Stimulated activated CD4-positive, alpha-beta T cell treated with anti-CD3 and anti-CD28 coated beads, TNF-alpha, amount 100 ng/mL, for 4 hours (primary cell): ENCODE results near the gene GBGT1.
A peak's percentile ranks its signal among the peaks of the same experiment; 100 is the strongest.

Experiments
- DNase-seq, 3 experiments: peaks; one replicate each; pipeline ENCODE4 v3.0.0-alpha.2; 2020; ENCODE audit warnings: low read depth in 3 of 3

GBGT1 gene

DNA sequence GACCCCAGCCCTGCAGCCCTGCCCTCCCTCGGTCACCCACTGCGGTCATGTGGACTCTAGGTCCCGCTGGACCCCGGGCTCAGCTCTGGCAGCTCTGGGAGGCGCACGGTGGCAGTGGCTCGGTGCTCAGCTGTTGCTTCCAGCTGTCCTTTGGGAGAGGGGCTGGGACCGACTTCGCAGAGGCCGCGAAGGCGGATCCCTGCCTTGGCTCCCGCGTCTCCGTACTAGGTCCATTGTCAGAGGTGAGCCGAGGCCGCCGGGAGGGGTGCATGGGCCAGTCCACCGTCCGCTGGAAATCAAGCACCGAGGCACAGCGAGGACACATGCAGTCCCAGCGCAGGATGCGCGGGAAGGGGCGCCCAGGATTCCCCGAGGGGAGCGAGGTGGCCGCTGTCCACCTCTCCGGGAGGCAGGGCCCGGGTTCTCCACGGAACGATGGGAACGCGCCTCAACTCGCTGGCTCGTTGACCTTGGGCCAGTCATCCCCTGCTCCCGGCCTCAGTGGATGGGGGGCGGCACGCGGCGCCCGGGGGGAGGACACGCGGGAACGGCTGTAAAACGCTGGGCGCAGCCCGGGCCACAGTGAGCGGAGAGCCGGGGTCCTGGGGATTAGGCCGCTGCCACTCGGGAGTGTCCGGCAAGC is 732 bp downstream of the GBGT1 start:
- no peak for DNase-seq

DNA sequence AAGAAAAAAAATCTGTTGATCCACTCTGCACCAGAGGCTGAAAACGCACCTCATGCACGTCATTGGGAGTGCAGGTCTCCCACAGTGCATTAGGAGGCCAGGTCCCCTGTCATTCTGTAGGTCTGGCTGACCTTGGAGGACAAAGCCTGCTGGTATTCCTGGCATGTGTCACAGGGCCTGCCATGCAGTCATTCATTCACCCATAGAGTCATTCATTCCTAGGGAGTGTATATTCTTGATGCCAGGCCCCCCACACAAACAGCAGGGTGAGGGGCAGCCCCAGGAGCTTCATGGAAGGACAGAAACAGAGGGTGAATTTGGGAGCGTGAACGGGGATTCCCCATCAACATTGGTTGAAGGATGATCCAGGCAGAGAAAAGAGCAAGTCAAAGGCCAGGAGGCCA is 2.2 kb downstream of the GBGT1 start:
- no peak for DNase-seq

DNA sequence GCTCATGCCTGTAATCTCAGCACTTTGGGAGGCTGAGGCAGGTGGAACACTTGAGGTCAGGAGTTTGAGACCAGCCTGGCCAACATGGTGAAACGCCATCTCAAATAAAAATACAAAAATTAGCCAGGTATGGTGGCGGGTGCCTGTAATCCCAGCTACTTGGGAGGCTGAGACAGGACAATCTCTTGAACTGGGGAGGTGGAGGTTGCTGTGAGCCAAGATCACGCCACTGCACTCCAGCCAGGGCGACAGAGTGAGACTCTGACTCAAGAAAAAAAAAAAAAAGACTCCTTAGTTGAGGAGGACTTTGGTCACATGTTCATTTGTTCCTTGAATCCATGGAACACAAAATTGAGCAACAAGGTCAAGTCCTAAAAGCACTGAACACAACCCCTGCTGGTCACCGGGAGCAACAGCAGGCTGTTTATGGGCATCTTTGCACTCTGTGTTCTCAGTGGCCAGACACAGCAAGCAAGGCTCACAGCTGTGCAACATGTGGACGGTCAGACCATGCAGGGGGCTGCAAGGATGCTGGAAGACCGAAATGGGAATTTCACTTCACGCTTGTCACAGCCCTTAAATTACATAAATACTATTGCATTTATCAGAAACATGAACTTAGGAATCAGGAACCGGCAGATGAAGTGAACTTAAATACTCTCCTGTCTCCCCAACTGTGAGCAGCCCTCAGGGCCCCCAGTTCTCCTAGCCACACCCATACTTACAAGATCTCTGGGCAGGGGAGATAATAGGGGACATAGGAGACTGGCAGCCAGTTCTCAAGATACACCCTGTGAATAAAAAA is 2.8 kb downstream of the GBGT1 start:
- DNase-seq: no peak

DNA sequence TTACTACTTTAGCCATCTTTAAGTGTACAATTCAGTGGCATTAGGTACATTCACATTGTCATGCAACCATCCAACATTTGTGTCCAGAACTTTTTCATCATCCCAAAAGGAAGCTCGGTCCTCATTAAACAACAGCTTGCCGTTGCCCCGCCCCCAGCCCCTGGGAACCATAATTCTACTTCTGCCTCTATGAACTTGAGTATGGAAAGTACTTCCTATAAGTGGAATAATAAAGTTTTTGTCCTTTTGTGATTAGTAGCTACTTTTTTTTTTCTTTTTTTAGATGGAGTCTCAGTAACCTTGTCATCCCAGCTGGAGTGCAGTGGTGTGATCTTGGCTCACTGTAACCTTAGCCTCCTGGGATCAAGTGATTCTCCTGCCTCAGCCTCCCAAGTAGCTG is 5.0 kb downstream of the GBGT1 start:
- DNase-seq: no peak

DNA sequence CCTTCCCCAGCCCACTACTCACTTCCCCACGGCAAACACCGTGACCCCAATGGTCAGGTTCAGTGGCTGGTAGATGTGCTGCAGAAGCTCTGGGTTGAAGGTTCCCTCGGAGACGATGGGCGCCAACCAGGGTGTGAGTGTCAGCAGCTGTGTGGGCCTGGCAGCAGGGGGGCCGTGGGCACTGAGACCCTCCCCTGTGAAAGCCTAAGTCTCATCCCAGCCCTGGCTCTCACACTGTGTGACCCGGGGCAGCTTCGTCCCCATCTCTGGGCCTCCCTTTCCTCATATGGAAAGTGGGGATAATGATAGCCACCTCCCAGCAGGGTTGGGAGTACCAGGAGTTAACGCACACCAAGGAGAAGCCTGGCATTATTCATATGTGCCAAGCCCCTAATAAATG is 8.6 kb downstream of the GBGT1 start:
- DNase-seq: no peak

DNA sequence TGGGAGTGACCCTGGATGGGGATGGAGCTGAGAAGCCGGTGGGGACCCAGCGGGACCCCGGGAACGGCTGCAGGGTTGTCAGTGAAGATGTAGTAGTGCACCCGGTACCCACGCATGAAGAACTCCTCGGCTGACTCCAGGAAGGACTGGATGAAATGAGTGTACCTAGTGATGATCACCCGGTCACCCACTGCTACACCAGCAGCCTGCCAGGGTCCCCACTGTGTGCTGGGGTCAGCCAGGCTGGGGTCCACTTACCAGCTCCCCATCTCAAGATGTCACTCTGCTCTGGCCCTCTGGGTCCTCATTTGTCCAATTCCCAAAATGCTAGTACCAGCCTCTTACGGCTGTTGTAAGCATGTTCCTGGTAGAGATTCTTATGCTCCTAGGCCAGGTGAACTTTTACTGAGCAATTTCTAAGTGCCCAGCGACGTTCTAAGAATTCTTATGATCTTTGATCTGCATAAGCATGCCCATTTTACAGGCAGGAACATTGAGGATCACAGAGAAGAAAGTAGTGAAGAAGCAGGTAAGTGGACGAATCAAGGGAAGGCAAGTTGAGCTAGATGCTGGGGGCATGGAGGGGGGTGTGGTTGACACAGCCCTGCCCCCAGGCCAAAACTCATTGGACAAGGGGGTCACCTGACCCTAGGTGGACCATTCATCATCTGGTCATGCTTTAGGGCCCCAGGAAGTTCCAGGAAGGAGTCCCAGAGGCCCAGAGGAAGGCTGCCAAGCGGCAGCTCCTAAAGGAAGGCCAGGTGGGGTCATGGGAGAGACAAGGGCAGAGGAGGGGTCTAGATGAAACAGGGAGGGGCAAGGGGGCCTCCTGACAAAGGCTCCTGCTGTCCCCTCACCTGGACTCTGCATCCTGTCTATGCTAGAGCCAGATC is 9.4 kb downstream of the GBGT1 start:
- no peak for DNase-seq

DNA sequence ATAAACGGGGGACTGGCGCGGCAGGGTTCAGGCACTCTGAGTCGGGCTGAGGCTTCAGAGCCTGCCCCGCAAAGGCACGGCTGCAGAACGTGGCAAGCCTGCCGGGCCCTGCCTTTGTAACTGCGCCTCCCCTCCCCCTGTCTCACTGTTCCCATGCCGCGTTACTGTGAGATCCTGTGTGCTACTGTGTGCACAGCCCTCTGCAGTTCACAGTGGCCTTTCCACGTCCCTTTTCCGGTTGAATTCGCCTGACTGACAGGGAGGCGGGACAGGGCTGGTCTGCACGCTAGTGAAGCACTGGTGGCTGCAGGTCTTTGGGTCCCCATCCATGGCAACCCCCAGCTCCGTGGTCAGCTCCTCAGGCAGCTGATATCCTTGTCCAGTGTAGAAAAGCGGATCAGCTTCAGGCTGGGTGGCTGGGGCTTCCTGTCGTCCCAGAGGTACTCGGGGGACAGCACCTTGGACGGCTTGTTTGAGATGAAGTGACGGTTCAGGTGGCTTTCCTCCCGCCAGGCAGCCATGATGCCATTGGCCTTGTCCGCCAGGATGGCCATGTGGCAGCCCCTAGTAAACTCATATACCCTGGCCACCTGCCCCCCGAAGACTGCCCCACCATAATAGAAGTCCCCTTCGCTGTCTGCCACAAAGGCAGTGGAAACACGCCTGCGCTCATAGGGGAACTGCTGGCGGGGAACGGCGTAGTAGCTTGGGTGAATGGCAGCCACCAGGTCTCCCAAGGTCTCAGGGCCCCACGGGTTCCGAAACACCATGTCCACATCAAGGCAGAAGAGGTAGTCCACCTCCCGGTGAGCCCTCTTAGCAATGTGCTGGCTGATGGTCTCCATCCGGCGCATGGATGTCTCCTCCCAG is 10.3 kb downstream of the GBGT1 start:
- no peak for DNase-seq

DNA sequence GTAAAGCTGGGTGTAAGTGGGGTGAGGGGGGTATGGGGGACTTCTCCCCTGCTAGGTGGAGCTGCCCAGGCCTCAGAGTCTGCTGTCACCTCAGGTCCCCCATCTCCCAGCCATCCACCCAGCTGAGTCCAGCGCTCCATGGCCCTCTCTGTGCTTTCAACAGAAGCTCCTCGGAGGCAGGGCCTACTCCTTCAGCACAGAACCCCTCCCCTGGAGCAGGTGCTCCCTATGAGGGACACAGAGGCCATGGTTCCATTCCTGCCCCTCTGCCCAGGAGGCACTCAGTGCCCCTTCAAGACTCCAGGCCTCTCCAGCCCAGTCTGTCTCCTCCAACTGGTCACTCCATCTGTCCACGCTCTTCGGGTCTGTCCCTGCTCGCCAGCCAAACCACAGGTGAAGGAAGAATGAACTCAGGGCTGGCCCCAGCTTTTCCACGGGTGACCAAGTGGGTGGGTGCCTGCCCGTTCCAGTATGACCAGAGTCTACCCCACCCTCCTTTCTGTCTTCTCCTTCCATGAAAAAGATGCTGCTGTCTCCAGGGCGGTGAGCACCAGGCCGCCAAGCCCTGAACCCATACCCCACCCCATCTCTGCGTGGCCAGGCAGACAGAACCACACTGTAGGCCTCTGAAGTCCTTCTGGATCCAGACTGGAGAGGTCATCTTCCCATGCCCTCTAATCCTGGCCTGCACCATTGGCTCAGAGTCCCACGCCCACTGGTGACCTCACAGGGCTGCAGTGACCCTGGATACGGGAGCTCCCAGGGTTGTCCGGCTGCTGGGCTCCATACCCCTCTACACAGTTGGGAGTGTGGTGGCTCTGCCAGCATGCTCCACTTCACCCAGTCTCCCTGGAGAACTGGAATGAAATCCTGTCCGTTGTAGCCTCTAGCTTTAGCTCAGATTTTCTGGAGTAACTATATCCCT is 11.9 kb downstream of the GBGT1 start:
- DNase-seq: no peak

DNA sequence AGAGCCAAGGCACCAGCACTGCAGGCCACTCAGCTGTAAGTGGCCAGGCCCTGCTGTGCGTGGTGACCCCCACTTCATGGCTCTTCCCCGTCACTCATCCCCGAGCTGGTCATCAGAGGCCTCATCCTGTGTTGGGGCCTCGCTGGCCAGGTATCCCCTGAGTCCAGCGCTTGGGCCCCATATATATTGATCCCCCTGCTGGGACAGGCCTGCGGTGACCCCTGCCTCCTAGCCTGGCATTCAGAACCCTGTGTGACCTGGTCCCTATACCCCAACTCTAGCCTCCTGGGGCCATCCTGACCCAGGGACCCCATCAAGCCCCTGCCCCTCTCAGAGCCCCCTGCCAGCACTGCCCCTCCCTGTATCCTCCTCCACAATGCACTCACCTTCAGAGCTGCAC is 12.7 kb downstream of the GBGT1 start:
- no peak for DNase-seq

DNA sequence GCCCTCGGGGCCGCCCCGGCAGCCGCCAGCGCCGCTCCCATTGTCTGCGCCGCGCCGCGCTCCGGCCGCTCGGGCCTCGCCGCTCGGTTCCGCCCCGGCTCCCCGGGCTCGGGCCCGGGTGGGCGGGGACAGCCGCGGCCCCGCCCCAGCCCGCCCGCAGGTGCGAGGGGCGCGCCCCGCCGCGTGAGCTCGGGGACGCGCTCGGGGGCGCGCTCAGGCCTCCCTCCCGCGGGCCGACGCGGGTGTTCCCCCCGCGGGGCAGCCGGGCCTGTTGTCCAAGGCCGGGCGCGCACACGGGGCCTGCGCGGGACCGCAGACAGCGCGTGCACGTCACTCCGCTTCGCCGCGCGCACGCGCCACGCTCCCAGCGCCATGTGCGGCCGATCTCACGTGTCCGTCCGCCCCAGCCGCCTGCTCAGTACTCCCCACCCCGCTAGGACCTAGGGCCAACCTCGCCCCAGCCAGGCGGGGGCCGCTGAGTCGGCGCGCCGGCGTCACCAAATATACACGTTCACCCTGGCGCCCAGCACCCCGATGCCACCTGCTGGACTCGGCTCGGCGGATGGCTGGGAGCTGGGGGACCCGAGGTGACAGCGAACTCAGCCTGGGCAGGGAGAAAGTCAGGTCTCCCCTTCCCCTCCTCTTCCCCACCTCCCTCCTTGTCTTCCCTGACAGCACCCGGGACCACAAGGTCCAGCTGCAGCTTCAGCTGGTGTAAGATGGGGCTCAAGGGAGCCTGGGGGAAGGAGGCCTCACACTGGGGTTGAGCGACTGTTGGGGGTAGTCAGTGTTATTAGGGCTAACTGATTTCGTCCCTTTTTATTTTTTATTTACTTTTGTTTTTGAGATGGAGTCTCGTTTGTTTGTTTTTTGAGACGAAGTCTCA is 14.3 kb downstream of the GBGT1 start:
- DNase-seq: peak; percentile 68 to 70 (median 68)

DNA sequence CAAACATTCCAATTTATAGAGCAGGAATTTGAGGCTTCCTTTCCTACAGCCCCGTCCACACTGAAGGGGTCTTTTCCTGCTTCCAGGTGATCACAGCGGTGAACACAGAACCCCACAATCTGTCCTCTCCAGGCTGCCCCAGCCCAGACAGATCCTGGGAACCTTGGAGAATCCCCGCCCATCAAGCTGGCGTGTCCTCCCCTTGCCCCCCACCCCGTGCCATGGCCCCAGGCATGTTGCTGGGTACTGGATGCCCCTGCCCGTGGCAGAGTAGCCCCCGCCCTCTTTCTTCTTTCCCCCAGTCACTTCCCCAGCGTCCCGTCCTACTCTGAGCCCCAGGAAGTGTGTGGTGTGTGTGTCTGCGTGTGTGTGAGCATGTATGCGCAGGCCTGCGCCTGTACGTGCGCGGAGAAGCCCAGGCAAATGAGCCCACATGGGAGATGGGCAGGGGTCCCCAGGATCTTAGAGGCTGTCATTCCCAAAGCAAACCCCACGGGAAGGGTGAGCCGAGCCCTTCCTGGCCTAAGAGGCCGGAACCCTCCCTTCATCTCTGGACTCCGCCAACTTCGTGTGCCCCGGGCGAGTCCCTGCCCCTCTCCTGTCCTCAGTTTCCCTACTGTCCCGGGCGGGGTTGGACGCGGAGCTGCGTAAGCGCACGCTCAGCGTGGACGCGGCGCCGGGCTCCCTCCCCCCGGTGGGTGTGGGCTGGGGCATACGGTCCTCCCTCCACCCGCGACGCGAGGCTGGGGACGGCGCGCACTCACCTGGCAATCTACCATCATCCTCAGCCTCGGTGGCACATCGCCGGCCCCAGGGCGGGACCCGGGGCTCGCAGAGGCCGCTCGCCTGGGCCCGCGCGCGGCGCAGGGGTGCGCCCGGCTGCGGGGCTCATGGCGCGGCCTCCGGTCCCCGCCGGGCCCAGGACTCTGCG is 15.2 kb downstream of the GBGT1 start:
- DNase-seq: peak in 2 of 3 experiments; percentile 35 to 43

DNA sequence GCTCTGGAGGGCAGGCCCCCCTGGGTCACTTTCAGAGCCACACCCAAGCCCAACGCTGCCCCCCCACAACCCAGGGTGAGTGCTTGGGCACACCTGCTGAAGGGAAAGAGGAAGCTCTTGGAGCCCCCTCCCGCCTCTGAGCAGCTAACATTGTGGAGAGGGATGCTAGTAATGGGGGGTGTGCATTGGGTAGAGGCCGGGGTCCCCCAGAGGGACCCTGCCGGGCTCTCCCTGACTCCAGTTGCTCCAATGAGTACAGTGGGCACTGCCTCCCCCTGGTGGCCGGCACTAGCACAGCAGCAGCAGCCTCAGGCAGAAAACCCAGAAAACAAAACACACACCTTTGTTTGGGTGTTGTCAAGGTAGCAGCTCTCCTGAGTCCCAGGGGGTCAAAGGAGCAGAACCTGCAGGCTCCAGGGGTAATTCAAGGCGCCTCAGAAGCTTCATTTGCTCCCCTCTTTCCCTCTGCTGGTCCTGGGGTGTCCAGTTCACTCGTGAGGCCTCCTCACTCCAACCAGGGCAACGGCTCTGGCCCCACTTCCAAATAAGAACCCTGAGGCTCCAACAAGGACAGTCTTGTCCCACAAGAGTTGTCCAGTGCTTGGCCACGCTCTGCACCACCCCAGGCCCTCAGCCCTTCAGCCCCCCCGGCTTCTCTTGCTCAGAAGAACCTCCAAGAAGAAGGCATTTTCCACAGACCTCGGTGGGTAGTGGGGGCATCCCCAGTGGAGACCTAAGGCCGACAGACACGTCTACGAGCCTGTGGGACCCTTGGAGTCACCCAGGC is 16.1 kb downstream of the GBGT1 start:
- DNase-seq: peak; percentile 61 to 70 (median 70)

DNA sequence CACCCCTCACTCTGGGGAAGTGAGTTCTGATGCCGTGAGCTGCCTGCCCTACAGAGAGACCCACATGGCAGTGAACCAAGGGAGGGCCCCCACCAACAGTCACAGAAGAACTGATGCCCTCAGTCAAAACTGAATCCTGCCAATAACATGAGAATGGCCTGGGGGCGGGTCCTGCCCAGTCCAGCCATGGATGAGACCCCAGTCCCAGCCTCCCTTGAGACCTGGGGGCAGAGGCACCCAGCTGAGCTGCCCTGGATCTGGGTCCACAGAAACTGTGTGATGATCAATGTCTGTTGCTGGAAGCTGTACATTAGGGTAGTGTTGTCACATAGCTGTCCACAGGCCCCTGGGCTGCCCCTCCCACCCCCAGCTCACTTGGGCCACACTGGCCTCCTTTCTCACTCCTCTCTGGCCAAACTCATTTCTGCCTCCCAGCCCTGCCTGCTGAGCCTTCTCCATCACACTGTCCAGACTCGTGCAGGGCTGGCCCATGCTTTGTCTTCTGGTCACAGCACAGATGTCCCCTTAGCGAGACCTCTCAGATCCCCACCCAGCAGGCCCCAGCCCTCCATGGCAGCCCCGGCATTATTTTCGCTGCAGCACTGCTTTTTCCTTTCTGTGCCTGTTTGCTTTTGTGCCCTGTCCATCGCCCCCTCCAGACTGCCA is 16.8 kb downstream of the GBGT1 start:
- no peak for DNase-seq

DNA sequence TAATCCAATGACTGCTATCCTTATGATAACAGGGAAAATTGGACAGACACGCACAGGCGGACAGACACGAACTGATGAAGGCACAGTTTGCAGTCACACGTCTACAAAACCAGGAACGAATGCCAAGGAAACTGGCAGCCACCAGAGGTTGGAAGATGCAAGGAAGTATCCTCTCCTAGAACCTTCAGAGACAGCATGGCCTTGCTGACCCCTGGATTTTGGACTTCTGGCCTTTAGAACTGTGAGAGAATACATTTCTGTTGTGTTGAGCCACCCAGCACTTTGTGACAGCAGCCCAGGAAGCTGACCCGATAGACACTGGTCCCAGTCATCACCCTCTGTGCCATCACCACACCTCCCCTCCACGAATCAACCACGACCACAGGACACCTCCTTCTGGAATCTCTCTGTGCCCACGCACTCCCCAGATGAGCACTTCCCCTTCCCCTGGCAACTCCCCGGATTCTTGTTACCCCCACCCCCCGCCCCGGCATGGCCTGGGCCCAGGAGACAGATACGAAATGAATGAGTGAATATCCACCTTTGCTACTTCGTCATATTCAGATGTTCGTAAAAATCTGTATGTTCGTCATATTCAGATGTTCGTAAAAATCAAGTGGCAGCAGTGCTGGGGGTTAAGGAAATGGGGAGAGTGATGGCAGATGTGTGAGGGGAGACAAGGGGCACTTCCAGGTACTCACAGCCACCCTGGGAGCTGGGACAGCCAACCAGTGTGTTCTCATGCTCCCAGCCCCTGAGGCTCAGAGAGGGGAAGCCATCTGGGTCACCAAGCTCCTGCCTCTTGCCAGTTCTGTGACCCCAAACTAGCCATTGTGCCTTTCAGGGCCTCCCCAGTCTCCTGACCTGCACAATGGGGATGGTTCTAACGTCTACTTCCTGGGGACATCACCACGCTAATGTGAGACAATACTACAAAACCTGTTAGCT is 18.5 kb downstream of the GBGT1 start:
- DNase-seq: no peak

DNA sequence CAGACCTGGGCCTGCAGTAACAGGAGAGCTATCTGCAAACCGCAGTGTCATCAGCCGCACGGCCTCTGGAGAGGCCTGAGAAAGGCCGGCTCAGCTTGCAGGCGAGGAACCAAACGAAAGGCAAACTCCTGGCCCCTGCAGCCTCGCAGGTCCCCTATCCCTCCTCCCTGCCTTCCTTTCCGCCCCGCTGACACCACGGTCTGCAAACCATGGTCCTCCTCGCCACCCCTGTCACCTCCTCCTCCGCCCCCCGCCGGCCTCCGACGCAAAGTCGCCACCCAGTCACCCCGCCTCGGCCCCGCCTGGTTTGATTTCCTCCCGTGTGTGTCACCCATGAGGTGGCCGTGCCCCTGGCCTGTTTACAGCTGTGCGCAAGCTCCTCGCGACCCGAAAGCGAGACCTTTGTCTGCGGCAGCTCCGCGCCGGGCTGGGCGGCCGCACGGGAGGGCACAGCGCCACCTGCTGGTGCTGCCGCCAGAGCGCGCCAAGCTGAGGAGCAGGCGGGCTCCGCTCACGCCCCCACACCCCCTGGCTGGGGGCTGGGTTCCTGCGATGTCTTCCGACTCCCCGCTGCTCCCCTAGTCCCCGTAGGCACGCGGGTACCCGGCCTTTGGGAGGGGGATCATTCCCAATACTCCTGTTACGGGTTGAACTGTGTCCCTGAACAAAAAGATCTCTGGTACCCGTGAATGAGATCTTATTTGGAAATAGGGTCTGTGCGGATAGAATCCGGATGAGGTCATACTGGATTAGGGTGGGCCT is 19.4 kb downstream of the GBGT1 start:
- peak; percentile 80 to 88 (median 82) for DNase-seq
